Naive thymus-derived CD4-positive, alpha-beta T cell (primary cell): ENCODE measurements around the gene EDEM1. TPM values are rescaled to one million over a fixed set of nuclear protein-coding genes. Genes with fewer than 3 reads are reported as not detected.
"Not testable (repeated sequence)": the region's sequence is repeated elsewhere in the genome, so short reads cannot be mapped to it uniquely, and the experiment has no call there.

Experiments
- ATAC-seq: fragments of 150-1000 bp; cut with Tn5 transposase; 2 replicates; pipeline ENCODE4 v1.10.0; 2021; ENCODE audit warnings: mild to moderate bottlenecking, moderate library complexity
- CTCF ChIA-PET: fragments of 350-600 bp; sonication (Branson Sonifier 250); formaldehyde crosslinking; loops from one replicate; lab custom pipeline; 2021; ENCODE audit warnings: antibody characterized with exemption; lab: Charles Lee
- POLR2A ChIA-PET: fragments of 350-600 bp; sonication (Branson Sonifier 250); formaldehyde crosslinking; loops from one replicate; lab custom pipeline; 2021; ENCODE audit warnings: antibody characterized with exemption, inconsistent platforms; lab: Charles Lee
- DNase-seq, 9 donors: peaks; one replicate each; pipeline versions ENCODE4 v3.0.0 to v3.0.0-alpha.2; 2020 to 2022; ENCODE audit warnings: mixed read lengths in 1 of 9
- H3K27ac ChIP-seq: one replicate; pipeline ENCODE4 v1.7.0; 2013; ENCODE audit warnings: mild to moderate bottlenecking, low read depth, low read length, moderate library complexity
- H3K27me3 ChIP-seq, 2 donors: one replicate each; pipeline ENCODE4 v1.7.0; 2013; ENCODE audit warnings: low read length in 2 of 2, mild to moderate bottlenecking in 2 of 2, moderate library complexity in 2 of 2; ENCODE audit not compliant: control insufficient read depth in 2 of 2, insufficient read depth in 2 of 2
- H3K36me3 ChIP-seq, 3 experiments: 1 replicate in 2 of 3; 2 replicates in 1 of 3; pipeline ENCODE4 v1.7.0; 2013; ENCODE audit warnings: low read length in 3 of 3, mild to moderate bottlenecking in 3 of 3, moderate library complexity in 1 of 3; ENCODE audit not compliant: insufficient read depth in 3 of 3, control insufficient read depth in 2 of 3
- H3K4me1 ChIP-seq, 2 donors: one replicate each; pipeline ENCODE4 v1.7.0; 2013; ENCODE audit warnings: low read length in 2 of 2, mild to moderate bottlenecking in 2 of 2, moderate library complexity in 1 of 2; ENCODE audit not compliant: control insufficient read depth in 2 of 2, insufficient read depth in 2 of 2
- H3K4me3 ChIP-seq: 2 replicates; pipeline ENCODE4 v1.7.0; 2013; ENCODE audit warnings: mild to moderate bottlenecking, low read length
- H3K9me3 ChIP-seq, 3 experiments: 1 replicate in 2 of 3; 2 replicates in 1 of 3; pipeline ENCODE4 v1.7.0; 2013; ENCODE audit warnings: low read length in 3 of 3; ENCODE audit not compliant: control insufficient read depth in 2 of 3
- H3K27ac Mint-ChIP-seq, 9 donors: one replicate each; pipeline ENCODE4 v1.8.0; 2020 to 2022; ENCODE audit warnings: mixed read lengths in 9 of 9, mild to moderate bottlenecking in 8 of 9, moderate library complexity in 5 of 9, inconsistent platforms in 2 of 9
- H3K27me3 Mint-ChIP-seq, 5 donors: one replicate each; pipeline ENCODE4 v1.8.0; 2021 to 2022; ENCODE audit warnings: mixed read lengths in 5 of 5, mild to moderate bottlenecking in 1 of 5
- H3K36me3 Mint-ChIP-seq, 5 donors: one replicate each; pipeline ENCODE4 v1.8.0; 2020 to 2022; ENCODE audit warnings: mixed read lengths in 5 of 5, mild to moderate bottlenecking in 3 of 5, inconsistent platforms in 1 of 5
- H3K4me1 Mint-ChIP-seq, 7 donors: one replicate each; pipeline ENCODE4 v1.8.0; 2020 to 2022; ENCODE audit warnings: mixed read lengths in 7 of 7, mild to moderate bottlenecking in 3 of 7, inconsistent platforms in 1 of 7
- H3K4me3 Mint-ChIP-seq, 10 donors: one replicate each; pipeline ENCODE4 v1.8.0; 2020 to 2022; ENCODE audit warnings: mild to moderate bottlenecking in 10 of 10, mixed read lengths in 10 of 10, moderate library complexity in 6 of 10, inconsistent platforms in 2 of 10
- H3K9me3 Mint-ChIP-seq, 11 donors: one replicate each; pipeline ENCODE4 v1.8.0; 2020 to 2022; ENCODE audit warnings: mixed read lengths in 11 of 11, mild to moderate bottlenecking in 4 of 11, inconsistent platforms in 1 of 11, moderate library complexity in 1 of 11
- intact Hi-C, 2 donors: fragments of 100-400 bp; cut with micrococcal nuclease; formaldehyde crosslinking; loops; one replicate each; pipeline ENCODE4 v1.15.1; 2023
- polyA plus RNA-seq, 2 donors: library from polyadenylated mRNA; unstranded; fragments of 300-500 nt; fragmentation: Illumina TruSeq; gene quantifications; one replicate each; pipeline ENCODE4 v1.2.3, GENCODE V29; 2021
- total RNA-seq, 6 experiments: library from RNA in 5 of 6; stranded (reverse) in 5 of 6; gene quantifications; 1 replicate in 5 of 6; 2 replicates in 1 of 6; pipeline ENCODE4 v1.2.3 and lab custom pipeline; 2021 to 2026

EDEM1 gene
- total and polyA plus RNA-seq, 7 experiments from 2014 or later, result 41.9 to 138 (median 107) TPM

DNA sequence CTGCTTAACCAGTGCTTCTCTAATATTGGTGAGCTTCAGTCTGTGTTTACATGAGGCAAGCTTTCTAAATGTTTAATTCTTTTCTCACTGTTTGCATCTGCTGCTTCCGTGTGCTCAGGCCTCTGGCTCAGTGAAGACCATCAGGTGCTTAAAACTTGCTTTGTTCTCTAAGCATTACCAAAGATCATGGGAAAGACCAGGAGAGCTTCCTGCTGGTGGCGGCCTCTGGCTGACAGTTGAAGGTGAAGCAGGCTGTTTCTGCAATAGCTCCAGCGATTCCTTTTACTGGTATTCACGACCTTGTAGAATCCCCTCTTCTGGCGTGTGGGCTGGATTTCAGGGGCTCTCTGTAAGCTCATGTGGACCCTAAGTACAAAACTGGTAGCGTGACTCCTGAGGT is 45.1 kb downstream of the EDEM1 start:
- Histone ChIP-seq H3K36me3 (no peaks in the 10 kb centered on the region), H3K9me3 (no peaks in the 10 kb centered on the region), H3K4me3 (no peak overlapping the region), H3K27ac (no peak overlapping the region), H3K27me3 (no peaks in the 10 kb centered on the region), H3K4me1 (no peaks in the 10 kb centered on the region)
- H3K9me3 Mint-ChIP-seq, result no peaks in the 10 kb centered on the region
- H3K4me3 Mint-ChIP-seq, result no peak overlapping the region
- H3K4me1 Mint-ChIP-seq, result peaks cover 0 to 3% (median 0%) of the 10 kb centered on the region in 7 donors
- intact Hi-C loops, result loop anchor here in 1 of 2 donors (1.0 kb wide), 1 partner anchor 96 kb away; no protein-coding TSS in a partner anchor
- no peaks in the 10 kb centered on the region for H3K36me3 Mint-ChIP-seq
- CTCF ChIA-PET, result interaction anchor here (1.1 kb wide), 1 partner anchor 96 kb away, joined by 4 read pairs; no protein-coding TSS in a partner anchor
- ATAC-seq (no peak), DNase-seq (no peak)
- peaks cover 0 to 12% (median 0%) of the 10 kb centered on the region in 5 donors for H3K27me3 Mint-ChIP-seq
- POLR2A ChIA-PET, result no interaction called here
- H3K27ac Mint-ChIP-seq, result no peak overlapping the region

DNA sequence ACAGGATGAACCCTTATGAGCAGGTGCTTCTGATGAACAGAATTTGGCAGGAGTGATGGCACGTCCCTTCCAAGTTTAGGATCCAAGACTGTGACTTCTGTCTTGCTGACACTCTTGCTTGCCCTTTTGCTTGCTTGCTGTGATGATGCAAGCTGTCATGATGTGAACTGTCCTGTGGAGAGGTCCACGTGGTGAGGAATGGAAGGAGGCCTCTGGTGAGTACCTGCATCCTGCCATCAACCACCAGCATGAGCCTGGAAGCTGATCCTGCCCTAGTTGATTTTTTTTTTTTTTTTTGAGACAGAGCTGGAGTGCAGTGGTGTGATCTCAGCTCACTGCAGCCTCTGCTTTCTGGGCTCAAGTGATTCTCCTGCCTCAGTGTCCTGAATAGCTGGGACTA is 45.5 kb downstream of the EDEM1 start:
- no peaks in the 10 kb centered on the region for H3K9me3 ChIP-seq
- H3K27me3 Mint-ChIP-seq, result peaks cover 0 to 12% (median 0%) of the 10 kb centered on the region in 5 donors
- no peaks in the 10 kb centered on the region for H3K4me1 ChIP-seq
- H3K4me1 Mint-ChIP-seq, result peaks cover 0 to 3% (median 0%) of the 10 kb centered on the region in 7 donors
- H3K27me3 ChIP-seq, result no peaks in the 10 kb centered on the region
- intact Hi-C loops, result no loop called here
- no peaks in the 10 kb centered on the region for H3K36me3 ChIP-seq
- H3K4me3 Mint-ChIP-seq, result no peak overlapping the region
- no peaks in the 10 kb centered on the region for H3K9me3 Mint-ChIP-seq
- CTCF ChIA-PET, result interaction anchor here (1.1 kb wide), 1 partner anchor 96 kb away, joined by 4 read pairs; no protein-coding TSS in a partner anchor
- H3K27ac Mint-ChIP-seq, result no peak overlapping the region
- POLR2A ChIA-PET, result no interaction called here
- no peak overlapping the region for H3K27ac ChIP-seq
- H3K4me3 ChIP-seq, result no peak overlapping the region
- ATAC-seq, result no peak
- H3K36me3 Mint-ChIP-seq, result no peaks in the 10 kb centered on the region
- DNase-seq, result no peak

GRCh38 chr3:5235655-5236054 is 48.1 kb downstream of the EDEM1 start:
- ChIA-PET POLR2A (no interaction called here), CTCF (no interaction called here)
- H3K4me1 Mint-ChIP-seq, result peaks cover 0 to 3% (median 0%) of the 10 kb centered on the region in 7 donors
- no peaks in the 10 kb centered on the region for H3K4me1 ChIP-seq
- no peaks in the 10 kb centered on the region for H3K36me3 ChIP-seq
- intact Hi-C loops, result no loop called here
- ATAC-seq (no peak), DNase-seq (no peak)
- no peaks in the 10 kb centered on the region for H3K27me3 ChIP-seq
- no peak overlapping the region for H3K4me3 Mint-ChIP-seq
- no peaks in the 10 kb centered on the region for H3K9me3 ChIP-seq
- H3K27me3 Mint-ChIP-seq, result peaks cover 0 to 8% (median 0%) of the 10 kb centered on the region in 5 donors
- no peak overlapping the region for H3K27ac ChIP-seq
- no peaks in the 10 kb centered on the region for H3K9me3 Mint-ChIP-seq
- H3K4me3 ChIP-seq, result no peak overlapping the region
- no peaks in the 10 kb centered on the region for H3K36me3 Mint-ChIP-seq
- no peak overlapping the region for H3K27ac Mint-ChIP-seq

- Histone ChIP-seq H3K36me3 (no peaks in the 10 kb centered on the region), H3K9me3 (no peaks in the 10 kb centered on the region), H3K4me3 (no peak overlapping the region), H3K27ac (no peak overlapping the region), H3K27me3 (no peaks in the 10 kb centered on the region), H3K4me1 (no peaks in the 10 kb centered on the region)
- Mint-ChIP-seq H3K9me3 (peaks cover 0 to 9% (median 3%) of the 10 kb centered on the region in 11 donors), H3K36me3 (peaks cover 0 to under 1% (median 0%) of the 10 kb centered on the region in 5 donors), H3K4me1 (no peaks in the 10 kb centered on the region), H3K27ac (no peak overlapping the region), H3K4me3 (no peak overlapping the region), H3K27me3 (no peaks in the 10 kb centered on the region)
- no peak for DNase-seq
- intact Hi-C loops, result no loop called here
- CTCF ChIA-PET, result no interaction called here
- no peak for ATAC-seq
- POLR2A ChIA-PET, result no interaction called here
These were observed 51.0 kb downstream of the EDEM1 start for GRCh38 chr3:5238545-5238944.

- H3K36me3 Mint-ChIP-seq, result peaks cover 0 to 7% (median 0%) of the 10 kb centered on the region in 5 donors
- Histone ChIP-seq H3K27ac (no peak overlapping the region), H3K36me3 (no peaks in the 10 kb centered on the region), H3K9me3 (no peaks in the 10 kb centered on the region), H3K4me3 (no peak overlapping the region), H3K4me1 (no peaks in the 10 kb centered on the region), H3K27me3 (no peaks in the 10 kb centered on the region)
- H3K27ac Mint-ChIP-seq, result no peak overlapping the region
- no peak for ATAC-seq
- ChIA-PET POLR2A (no interaction called here), CTCF (no interaction called here)
- no peak for DNase-seq
- intact Hi-C loops, result no loop called here
- no peaks in the 10 kb centered on the region for H3K27me3 Mint-ChIP-seq
- H3K4me3 Mint-ChIP-seq, result no peak overlapping the region
- peaks cover 0 to 20% (median 10%) of the 10 kb centered on the region in 11 donors for H3K9me3 Mint-ChIP-seq
- H3K4me1 Mint-ChIP-seq, result no peaks in the 10 kb centered on the region
These were observed 52.1 kb downstream of the EDEM1 start for GRCh38 chr3:5239602-5240001.

DNA sequence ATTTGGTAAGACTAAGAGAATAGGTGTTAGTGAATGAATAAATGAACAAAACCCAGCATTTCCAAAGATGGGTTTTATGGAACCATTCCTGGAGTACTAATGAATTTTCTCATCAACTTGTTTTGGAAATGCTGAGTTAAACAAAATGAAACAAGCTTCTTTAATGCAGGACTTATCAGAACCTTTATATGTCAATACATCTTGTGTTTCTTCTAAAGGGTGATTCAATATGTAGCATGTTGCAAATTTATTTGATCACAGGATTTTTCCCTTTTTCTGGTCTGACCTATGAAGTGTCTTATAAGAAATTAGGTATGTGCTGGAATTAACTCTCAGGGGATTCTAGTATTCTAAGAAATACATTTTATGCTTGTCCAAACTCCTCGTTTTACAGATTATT is 53.2 kb downstream of the EDEM1 start:
- H3K9me3 ChIP-seq, result no peaks in the 10 kb centered on the region
- peaks cover 0 to 3% (median 0%) of the 10 kb centered on the region in 7 donors for H3K4me1 Mint-ChIP-seq
- DNase-seq (no peak), ATAC-seq (no peak)
- H3K27me3 ChIP-seq, result no peaks in the 10 kb centered on the region
- no peak overlapping the region for H3K4me3 Mint-ChIP-seq
- no peak overlapping the region for H3K27ac Mint-ChIP-seq
- intact Hi-C loops, result no loop called here
- H3K27me3 Mint-ChIP-seq, result no peaks in the 10 kb centered on the region
- POLR2A ChIA-PET, result no interaction called here
- H3K27ac ChIP-seq, result no peak overlapping the region
- H3K4me1 ChIP-seq, result no peaks in the 10 kb centered on the region
- H3K4me3 ChIP-seq, result no peak overlapping the region
- CTCF ChIA-PET, result no interaction called here
- H3K9me3 Mint-ChIP-seq, result peaks cover 0 to 20% (median 10%) of the 10 kb centered on the region in 11 donors
- no peaks in the 10 kb centered on the region for H3K36me3 ChIP-seq
- peaks cover 0 to 7% (median 0%) of the 10 kb centered on the region in 5 donors for H3K36me3 Mint-ChIP-seq

- CTCF ChIA-PET, DNase-seq, H3K27me3 ChIP-seq, ATAC-seq, H3K9me3 ChIP-seq, intact Hi-C loops, H3K4me3 ChIP-seq, H3K27me3 Mint-ChIP-seq, H3K27ac Mint-ChIP-seq, H3K4me3 Mint-ChIP-seq, H3K4me1 Mint-ChIP-seq, H3K36me3 ChIP-seq, H3K4me1 ChIP-seq, H3K36me3 Mint-ChIP-seq, H3K27ac ChIP-seq, POLR2A ChIA-PET: not testable (repeated sequence)
- peaks cover 0 to 20% (median 10%) of the 10 kb centered on the region in 11 donors for H3K9me3 Mint-ChIP-seq
These were observed 55.3 kb downstream of the EDEM1 start for GRCh38 chr3:5242785-5243184.
